ENCODE results near the gene RPS26.
"Not testable (repeated sequence)": the region's sequence is repeated elsewhere in the genome, so short reads cannot be mapped to it uniquely, and the experiment has no call there.

RPS26 gene

DNA sequence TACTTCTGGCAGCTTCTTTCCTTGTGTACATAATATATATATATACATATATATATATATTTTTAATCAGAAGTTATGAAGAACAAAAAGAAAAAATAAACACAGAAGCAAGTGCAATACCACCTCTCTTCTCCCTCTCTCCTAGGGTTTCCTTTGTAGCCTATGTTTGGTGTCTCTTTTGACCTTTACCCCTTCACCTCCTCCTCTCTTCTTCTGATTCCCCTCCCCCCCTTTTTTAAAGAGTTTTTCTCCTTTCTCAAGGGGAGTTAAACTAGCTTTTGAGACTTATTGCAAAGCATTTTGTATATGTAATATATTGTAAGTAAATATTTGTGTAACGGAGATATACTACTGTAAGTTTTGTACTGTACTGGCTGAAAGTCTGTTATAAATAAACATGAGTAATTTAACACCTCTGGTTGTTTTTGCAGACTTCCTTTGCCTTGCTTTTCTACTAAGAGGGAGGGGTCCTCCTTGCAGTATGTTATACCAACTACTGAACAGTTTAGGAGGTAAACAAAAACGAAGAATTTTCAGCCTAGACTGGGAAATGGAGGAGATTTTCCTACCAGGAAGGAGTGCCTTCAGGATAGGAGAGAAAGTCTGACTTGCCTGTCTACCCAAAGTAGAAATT, 3.6 kb upstream of the RPS26 start:
- FAIRE-seq (no peak), DNase-seq (ENCODE audit: insufficient read length, low spot score) (no peak)
- TF ChIP-seq, protein P1, sequence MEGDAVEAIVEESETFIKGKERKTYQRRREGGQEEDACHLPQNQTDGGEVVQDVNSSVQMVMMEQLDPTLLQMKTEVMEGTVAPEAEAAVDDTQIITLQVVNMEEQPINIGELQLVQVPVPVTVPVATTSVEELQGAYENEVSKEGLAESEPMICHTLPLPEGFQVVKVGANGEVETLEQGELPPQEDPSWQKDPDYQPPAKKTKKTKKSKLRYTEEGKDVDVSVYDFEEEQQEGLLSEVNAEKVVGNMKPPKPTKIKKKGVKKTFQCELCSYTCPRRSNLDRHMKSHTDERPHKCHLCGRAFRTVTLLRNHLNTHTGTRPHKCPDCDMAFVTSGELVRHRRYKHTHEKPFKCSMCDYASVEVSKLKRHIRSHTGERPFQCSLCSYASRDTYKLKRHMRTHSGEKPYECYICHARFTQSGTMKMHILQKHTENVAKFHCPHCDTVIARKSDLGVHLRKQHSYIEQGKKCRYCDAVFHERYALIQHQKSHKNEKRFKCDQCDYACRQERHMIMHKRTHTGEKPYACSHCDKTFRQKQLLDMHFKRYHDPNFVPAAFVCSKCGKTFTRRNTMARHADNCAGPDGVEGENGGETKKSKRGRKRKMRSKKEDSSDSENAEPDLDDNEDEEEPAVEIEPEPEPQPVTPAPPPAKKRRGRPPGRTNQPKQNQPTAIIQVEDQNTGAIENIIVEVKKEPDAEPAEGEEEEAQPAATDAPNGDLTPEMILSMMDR (IDR thresholded peaks at IDR 0.05; ENCODE audit: insufficient read depth, missing control alignments): no peak

DNA sequence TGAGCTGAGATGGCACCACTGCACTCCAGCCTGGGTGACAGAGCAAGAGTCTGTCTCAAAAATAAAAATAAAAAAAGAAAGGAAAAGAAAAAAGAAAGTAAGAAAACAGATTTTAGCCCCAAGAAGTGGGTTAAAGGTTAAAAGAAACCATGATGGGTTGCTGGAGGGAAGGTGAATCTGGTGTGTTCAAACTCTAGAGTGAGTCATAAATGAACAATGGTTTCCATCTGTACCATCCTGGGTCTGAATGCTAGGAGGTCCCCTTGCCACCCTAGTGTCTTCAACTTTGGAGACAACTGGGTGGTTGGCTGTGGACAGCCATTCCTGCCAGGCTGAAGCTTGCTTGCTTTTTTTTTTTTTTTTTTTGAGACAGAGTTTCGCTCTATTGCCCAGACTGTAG, 1.6 kb upstream of the RPS26 start:
- FAIRE-seq (no peak), DNase-seq (ENCODE audit: insufficient read length, low spot score) (no peak)
- TF ChIP-seq, protein P1 (IDR thresholded peaks at IDR 0.05; ENCODE audit: insufficient read depth, missing control alignments): no peak

- TF ChIP-seq, protein P1 (IDR thresholded peaks at IDR 0.05; ENCODE audit: insufficient read depth, missing control alignments): no peak
- DNase-seq (ENCODE audit: insufficient read length, low spot score) (no peak), FAIRE-seq (no peak)
These were observed 661 bp upstream of the RPS26 start for GRCh38 chr12:56040963-56041551.

DNA sequence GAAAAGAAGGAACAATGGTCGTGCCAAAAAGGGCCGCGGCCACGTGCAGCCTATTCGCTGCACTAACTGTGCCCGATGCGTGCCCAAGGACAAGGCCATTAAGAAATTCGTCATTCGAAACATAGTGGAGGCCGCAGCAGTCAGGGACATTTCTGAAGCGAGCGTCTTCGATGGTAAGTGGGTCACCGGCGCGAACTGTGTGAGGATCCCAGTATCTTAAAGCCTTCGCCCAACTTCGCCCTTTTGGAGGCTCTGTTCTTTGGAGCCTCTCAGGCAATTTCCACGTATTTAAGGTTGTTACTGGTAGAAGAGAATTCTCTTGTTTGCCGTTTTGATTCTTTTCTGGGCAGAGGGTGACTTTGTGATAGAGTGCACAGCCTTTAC, 704 bp downstream of the RPS26 start:
- DNase-seq (ENCODE audit: insufficient read length, low spot score); FAIRE-seq: not testable (repeated sequence)

- FAIRE-seq (no peak), DNase-seq (ENCODE audit: insufficient read length, low spot score) (no peak)
- TF ChIP-seq, protein P1 (IDR thresholded peaks at IDR 0.05; ENCODE audit: insufficient read depth, missing control alignments): no peak
These were observed 1.1 kb downstream of the RPS26 start for GRCh38 chr12:56042843-56043242.

GRCh38 chr12:56046027-56046780, 4.5 kb downstream of the RPS26 start:
- TF ChIP-seq, protein P1 (IDR thresholded peaks at IDR 0.05; ENCODE audit: insufficient read depth, missing control alignments): no peak
- DNase-seq (ENCODE audit: insufficient read length, low spot score): no peak
- no peak for FAIRE-seq

GRCh38 chr12:56053407-56053893, 11.7 kb downstream of the RPS26 start:
- FAIRE-seq (no peak), DNase-seq (ENCODE audit: insufficient read length, low spot score) (no peak)
- TF ChIP-seq, protein P1 (IDR thresholded peaks at IDR 0.05; ENCODE audit: insufficient read depth, missing control alignments): no peak

GRCh38 chr12:56059964-56060363, 18.2 kb downstream of the RPS26 start:
- FAIRE-seq; DNase-seq (ENCODE audit: insufficient read length, low spot score): not testable (repeated sequence)

Measured in D721Med (cell line).